Measurements from ENCODE around the gene IRF2. TPM values are rescaled to one million over a fixed set of nuclear protein-coding genes. Genes with fewer than 3 reads are reported as not detected.

IRF2 gene
- total and polyA plus RNA-seq, 4 donors: 16.4 to 65.8 (median 43.1) TPM

GRCh38 chr4:184392748-184393559, 81.4 kb downstream of the IRF2 start:
- Histone ChIP-seq H3K36me3 (ENCODE audit: control insufficient read depth in 4 of 4, insufficient read depth in 4 of 4, low read length in 4 of 4) (peaks cover 7 to 53% (median 42%) of the 10 kb centered on the region in 4 donors), H3K27ac (ENCODE audit: low read depth in 1 of 2, low read length in 1 of 2) (peak overlapping the region in 1 of 2 donors; percentile 85), H3K27me3 (ENCODE audit: control insufficient read depth in 3 of 3, insufficient read depth in 3 of 3, low read length in 2 of 3) (no peaks in the 10 kb centered on the region), H3K4me1 (ENCODE audit: control insufficient read depth in 5 of 5, insufficient read depth in 5 of 5, low read length in 5 of 5) (peaks cover 0 to 6% (median 0%) of the 10 kb centered on the region in 5 donors), H3K9ac (ENCODE audit: insufficient read depth in 1 of 2, low read length in 2 of 2) (no peak overlapping the region), H3K4me3 (no peak overlapping the region), H3K9me3 (ENCODE audit: control insufficient read depth in 4 of 4, insufficient read depth in 3 of 4, low read length in 3 of 4) (no peaks in the 10 kb centered on the region)
- DNase-seq: peak in 1 of 3 donors; percentile 6
- peak; percentile 73 for ATAC-seq (ENCODE audit: insufficient read depth, low FRiP score)
- TF ChIP-seq, protein P1, sequence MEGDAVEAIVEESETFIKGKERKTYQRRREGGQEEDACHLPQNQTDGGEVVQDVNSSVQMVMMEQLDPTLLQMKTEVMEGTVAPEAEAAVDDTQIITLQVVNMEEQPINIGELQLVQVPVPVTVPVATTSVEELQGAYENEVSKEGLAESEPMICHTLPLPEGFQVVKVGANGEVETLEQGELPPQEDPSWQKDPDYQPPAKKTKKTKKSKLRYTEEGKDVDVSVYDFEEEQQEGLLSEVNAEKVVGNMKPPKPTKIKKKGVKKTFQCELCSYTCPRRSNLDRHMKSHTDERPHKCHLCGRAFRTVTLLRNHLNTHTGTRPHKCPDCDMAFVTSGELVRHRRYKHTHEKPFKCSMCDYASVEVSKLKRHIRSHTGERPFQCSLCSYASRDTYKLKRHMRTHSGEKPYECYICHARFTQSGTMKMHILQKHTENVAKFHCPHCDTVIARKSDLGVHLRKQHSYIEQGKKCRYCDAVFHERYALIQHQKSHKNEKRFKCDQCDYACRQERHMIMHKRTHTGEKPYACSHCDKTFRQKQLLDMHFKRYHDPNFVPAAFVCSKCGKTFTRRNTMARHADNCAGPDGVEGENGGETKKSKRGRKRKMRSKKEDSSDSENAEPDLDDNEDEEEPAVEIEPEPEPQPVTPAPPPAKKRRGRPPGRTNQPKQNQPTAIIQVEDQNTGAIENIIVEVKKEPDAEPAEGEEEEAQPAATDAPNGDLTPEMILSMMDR (IDR thresholded peaks at IDR 0.05; ENCODE audit: control extremely low read depth, extremely low read depth): no peak
- WGBS, 2 donors: 68 to 69% methylated on average over 17 of the region's 17 CpGs

- ATAC-seq (ENCODE audit: insufficient read depth, low FRiP score) (no peak), DNase-seq (no peak)
- Histone ChIP-seq H3K4me1 (ENCODE audit: control insufficient read depth in 5 of 5, insufficient read depth in 5 of 5, low read length in 5 of 5) (peaks cover 0 to 5% (median 0%) of the 10 kb centered on the region in 5 donors), H3K9me3 (ENCODE audit: control insufficient read depth in 4 of 4, insufficient read depth in 3 of 4, low read length in 3 of 4) (no peaks in the 10 kb centered on the region), H3K36me3 (ENCODE audit: control insufficient read depth in 4 of 4, insufficient read depth in 4 of 4, low read length in 4 of 4) (peaks cover 7 to 50% (median 39%) of the 10 kb centered on the region in 4 donors), H3K27ac (ENCODE audit: low read depth in 1 of 2, low read length in 1 of 2) (peak overlapping the region in 1 of 2 donors; percentile 75), H3K27me3 (ENCODE audit: control insufficient read depth in 3 of 3, insufficient read depth in 3 of 3, low read length in 2 of 3) (no peaks in the 10 kb centered on the region), H3K4me3 (no peak overlapping the region), H3K9ac (ENCODE audit: insufficient read depth in 1 of 2, low read length in 2 of 2) (no peak overlapping the region)
- TF ChIP-seq, protein P1 (IDR thresholded peaks at IDR 0.05; ENCODE audit: control extremely low read depth, extremely low read depth): no peak
- WGBS, 2 donors: 92 to 93% methylated on average over 6 of the region's 6 CpGs
Observed at GRCh38 chr4:184392316-184392715, 82.0 kb downstream of the IRF2 start.

DNA sequence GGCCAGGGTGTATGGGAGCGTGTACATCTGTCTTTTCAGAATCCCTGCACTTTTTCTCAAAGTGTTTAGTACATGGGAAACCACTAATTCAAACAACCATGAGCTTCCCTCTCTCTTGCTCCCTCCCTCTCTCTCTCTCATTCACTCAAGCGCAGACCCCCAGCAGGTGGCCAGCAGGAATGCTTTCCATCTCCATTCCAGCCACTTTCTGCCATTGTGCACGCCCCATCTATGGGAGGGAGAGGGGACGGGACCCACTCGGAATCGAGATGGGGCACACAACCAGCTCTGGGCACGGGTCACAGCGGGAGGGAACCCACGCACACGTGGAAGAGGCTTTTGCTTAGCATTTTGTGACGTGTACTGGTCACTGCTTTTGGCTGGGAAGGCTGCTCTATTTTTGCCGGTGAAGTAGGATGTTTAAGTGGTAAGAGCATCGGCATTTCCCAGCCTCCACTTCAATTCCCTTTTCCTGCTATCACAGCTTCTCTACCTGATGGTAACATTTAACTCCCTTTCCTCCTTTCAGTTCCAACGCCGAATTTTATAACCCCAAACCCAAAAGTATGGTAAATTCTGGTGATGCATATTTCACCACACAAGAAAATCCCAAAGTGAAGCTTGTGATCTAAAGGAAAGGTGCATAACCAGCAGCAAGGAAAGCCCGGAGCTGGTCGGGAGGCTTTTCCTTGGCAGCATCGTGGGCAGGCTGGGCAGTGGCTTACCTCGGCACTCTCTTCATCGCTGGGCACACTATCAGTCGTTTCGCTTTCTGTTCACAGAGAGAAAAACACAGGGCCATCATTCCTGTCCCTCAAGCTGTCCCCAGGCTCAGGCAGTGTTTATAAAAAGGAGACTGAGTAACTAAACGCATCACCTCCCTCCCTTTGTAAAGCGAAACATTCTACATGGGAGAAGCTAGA, 84.1 kb downstream of the IRF2 start:
- Histone ChIP-seq H3K27me3 (ENCODE audit: control insufficient read depth in 3 of 3, insufficient read depth in 3 of 3, low read length in 2 of 3) (no peaks in the 10 kb centered on the region), H3K4me3 (no peak overlapping the region), H3K4me1 (ENCODE audit: control insufficient read depth in 5 of 5, insufficient read depth in 5 of 5, low read length in 5 of 5) (peaks cover 7 to 21% (median 11%) of the 10 kb centered on the region in 5 donors), H3K36me3 (ENCODE audit: control insufficient read depth in 4 of 4, insufficient read depth in 4 of 4, low read length in 4 of 4) (peaks cover 7 to 44% (median 35%) of the 10 kb centered on the region in 4 donors), H3K9me3 (ENCODE audit: control insufficient read depth in 4 of 4, insufficient read depth in 3 of 4, low read length in 3 of 4) (no peaks in the 10 kb centered on the region), H3K9ac (ENCODE audit: insufficient read depth in 1 of 2, low read length in 2 of 2) (no peak overlapping the region), H3K27ac (ENCODE audit: low read depth in 1 of 2, low read length in 1 of 2) (peak overlapping the region; percentile 46 to 60)
- DNase-seq: peak in 1 of 3 donors; percentile 1
- TF ChIP-seq, protein P1 (IDR thresholded peaks at IDR 0.05; ENCODE audit: control extremely low read depth, extremely low read depth): no peak
- ATAC-seq (ENCODE audit: insufficient read depth, low FRiP score): no peak
- 80 to 87% methylated on average over 24 of the region's 24 CpGs for WGBS, 2 donors
